Measurements from ENCODE around the gene TBATA. TPM values are rescaled to one million over a fixed set of nuclear protein-coding genes. Genes with fewer than 3 reads are reported as not detected.

TBATA gene
- total and polyA plus RNA-seq, 8 donors, result not detected

DNA sequence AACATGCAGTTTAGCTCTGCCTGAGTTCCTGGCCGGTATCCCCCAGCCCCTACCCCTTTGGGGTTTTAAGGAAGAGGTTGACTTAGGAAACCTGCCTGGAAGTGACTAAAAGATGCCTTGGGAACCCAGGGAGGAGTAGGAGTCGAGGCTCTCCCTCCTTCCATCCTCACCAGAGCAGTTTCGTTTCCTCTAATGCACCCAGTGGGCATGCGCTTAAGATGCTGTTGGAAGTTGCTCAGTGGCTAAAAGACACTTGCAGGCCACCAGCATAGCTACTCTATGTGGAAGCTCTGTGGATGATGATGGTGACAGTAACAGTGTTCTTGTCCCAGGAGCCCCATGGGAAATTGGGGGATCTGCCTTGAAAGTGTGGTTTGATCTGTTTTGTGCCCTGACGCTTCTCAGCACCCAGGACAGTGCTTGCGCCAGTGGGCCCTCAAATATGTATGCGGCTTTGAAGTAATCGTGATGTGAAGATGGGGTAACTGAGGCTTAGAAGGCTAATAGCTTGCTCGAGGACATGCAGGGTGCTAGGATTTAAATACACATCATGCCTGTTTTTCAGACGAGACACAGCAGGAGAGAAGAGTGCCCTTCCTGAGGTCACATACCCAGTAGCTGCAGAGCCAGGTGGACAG lies 32.0 kb downstream of the TBATA start:
- TF ChIP-seq, protein P1, sequence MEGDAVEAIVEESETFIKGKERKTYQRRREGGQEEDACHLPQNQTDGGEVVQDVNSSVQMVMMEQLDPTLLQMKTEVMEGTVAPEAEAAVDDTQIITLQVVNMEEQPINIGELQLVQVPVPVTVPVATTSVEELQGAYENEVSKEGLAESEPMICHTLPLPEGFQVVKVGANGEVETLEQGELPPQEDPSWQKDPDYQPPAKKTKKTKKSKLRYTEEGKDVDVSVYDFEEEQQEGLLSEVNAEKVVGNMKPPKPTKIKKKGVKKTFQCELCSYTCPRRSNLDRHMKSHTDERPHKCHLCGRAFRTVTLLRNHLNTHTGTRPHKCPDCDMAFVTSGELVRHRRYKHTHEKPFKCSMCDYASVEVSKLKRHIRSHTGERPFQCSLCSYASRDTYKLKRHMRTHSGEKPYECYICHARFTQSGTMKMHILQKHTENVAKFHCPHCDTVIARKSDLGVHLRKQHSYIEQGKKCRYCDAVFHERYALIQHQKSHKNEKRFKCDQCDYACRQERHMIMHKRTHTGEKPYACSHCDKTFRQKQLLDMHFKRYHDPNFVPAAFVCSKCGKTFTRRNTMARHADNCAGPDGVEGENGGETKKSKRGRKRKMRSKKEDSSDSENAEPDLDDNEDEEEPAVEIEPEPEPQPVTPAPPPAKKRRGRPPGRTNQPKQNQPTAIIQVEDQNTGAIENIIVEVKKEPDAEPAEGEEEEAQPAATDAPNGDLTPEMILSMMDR (IDR thresholded peaks at IDR 0.05), result no peak
- no peak for ATAC-seq
- Histone ChIP-seq H3K27me3 (no peaks in the 10 kb centered on the region), H3K4me1 (no peaks in the 10 kb centered on the region), H3K4me3 (no peak overlapping the region), H3K9me3 (no peaks in the 10 kb centered on the region), H3K27ac (no peak overlapping the region), H3K36me3 (no peaks in the 10 kb centered on the region)
- intact Hi-C loops (cut with DNase I), result loop anchor here in 1 of 2 donors (10.0 kb wide), 1 partner anchor 288 kb away; no protein-coding TSS in a partner anchor
- peak in 2 of 4 donors; percentile 5 to 25 for DNase-seq

DNA sequence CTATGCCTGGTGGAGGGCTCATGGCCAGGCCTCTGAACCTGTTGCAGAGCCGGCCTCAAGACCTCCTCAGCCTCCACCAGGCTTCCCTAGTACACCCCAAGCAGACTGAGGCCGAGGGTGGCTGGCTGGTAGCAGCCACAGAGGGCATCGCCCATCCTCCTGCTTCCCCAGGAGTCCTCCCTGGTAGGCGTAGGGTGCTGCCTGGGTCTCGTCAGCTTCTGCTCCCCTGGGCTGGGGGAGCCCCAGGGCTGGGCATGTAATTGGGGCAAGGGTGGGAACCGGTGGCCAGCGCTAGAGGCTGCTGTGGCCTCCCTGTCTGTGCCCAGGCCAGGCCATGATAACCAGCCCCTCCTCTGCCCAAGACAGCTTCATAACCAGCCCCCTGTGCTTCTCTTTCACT lies 32.6 kb downstream of the TBATA start:
- ATAC-seq (no peak), DNase-seq (peak in 2 of 4 donors; percentile 30 to 53)
- intact Hi-C loops (cut with DNase I), result loop anchor here in 1 of 2 donors (10.0 kb wide), 1 partner anchor 288 kb away; no protein-coding TSS in a partner anchor
- no peak overlapping the region for H3K4me3 ChIP-seq
- TF ChIP-seq, protein P1 (IDR thresholded peaks at IDR 0.05), result no peak
- no peaks in the 10 kb centered on the region for H3K4me1 ChIP-seq
- no peaks in the 10 kb centered on the region for H3K27me3 ChIP-seq
- no peaks in the 10 kb centered on the region for H3K9me3 ChIP-seq
- no peak overlapping the region for H3K27ac ChIP-seq
- no peaks in the 10 kb centered on the region for H3K36me3 ChIP-seq

DNA sequence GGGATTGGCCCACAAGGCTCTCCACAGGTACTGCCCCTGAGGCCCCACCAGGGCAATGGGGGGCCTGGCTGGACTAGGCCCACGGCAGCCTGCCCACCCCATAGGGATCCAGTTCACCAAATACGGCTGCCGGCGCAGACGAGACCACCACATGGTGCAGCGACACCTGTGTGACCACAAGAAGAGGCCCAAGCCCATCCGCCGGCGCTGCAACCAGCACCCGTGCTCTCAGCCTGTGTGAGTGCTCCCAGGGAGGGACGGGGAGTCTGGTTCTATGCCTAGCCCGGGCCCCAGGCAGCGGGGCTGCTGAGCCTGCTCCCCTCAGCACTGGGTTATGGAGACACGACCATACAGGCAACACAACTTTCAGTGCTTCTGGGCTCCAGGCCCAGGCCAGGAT lies 33.2 kb downstream of the TBATA start:
- Histone ChIP-seq H3K27me3 (no peaks in the 10 kb centered on the region), H3K4me3 (no peak overlapping the region), H3K9me3 (no peaks in the 10 kb centered on the region), H3K36me3 (no peaks in the 10 kb centered on the region), H3K4me1 (no peaks in the 10 kb centered on the region), H3K27ac (no peak overlapping the region)
- no peak for ATAC-seq
- TF ChIP-seq, protein P1 (IDR thresholded peaks at IDR 0.05), result no peak
- DNase-seq, result peak in 2 of 4 donors; percentile 28 to 79
- intact Hi-C loops (cut with DNase I), result loop anchor here in 1 of 2 donors (10.0 kb wide), 1 partner anchor 287 kb away; no protein-coding TSS in a partner anchor

DNA sequence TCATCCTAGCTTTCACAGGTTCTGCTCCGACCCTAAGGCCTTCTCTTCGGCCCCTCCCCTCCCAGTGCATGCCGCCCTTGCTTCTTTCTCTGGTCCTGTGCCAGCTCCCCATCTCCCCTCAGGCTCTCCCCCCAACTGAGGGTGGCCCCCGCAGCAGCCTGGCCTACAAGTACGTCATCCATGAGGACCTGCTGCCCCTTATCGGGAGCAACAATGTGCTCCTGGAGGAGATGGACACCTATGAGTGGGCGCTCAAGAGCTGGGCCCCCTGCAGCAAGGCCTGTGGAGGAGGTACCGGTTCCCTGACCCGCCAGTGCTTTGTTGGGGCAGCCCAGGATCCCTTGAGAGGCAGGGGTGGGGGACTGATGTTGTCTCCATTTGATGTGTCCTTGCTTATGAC lies 33.8 kb downstream of the TBATA start:
- no peak for ATAC-seq
- intact Hi-C loops (cut with DNase I), result loop anchor here in 1 of 2 donors (10.0 kb wide), 1 partner anchor 287 kb away; no protein-coding TSS in a partner anchor
- TF ChIP-seq, protein P1 (IDR thresholded peaks at IDR 0.05), result no peak

DNA sequence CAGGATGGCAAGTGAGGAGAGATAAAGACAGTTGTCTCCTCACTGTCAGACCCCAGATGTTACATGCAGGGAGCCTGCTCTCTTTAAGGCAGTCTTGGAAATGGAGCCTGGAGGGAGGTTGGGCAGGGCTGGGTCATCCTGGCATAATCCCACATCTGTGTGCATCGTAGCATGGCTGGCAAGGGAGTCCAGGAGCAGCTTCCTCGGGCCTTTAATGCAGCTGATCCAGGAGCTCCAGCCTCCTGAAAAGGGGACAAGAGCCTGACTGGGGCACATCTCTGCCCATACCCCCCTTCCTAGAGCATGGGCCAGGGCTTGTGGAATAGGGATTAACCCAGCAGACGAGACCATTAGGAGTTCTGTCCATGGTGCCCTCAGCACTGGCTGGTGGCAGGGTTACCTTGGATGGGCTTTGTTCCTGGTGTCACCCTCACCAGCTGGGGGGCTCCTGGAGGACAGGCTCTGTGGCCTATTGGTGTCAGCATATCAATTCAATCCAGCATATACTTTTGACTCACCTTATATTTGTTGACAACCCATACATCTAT lies 34.9 kb downstream of the TBATA start:
- Histone ChIP-seq H3K4me1 (peaks cover 0 to under 1% of the 10 kb centered on the region in 2 donors), H3K4me3 (no peak overlapping the region), H3K27ac (no peak overlapping the region), H3K36me3 (no peaks in the 10 kb centered on the region), H3K27me3 (no peaks in the 10 kb centered on the region), H3K9me3 (no peaks in the 10 kb centered on the region)
- TF ChIP-seq, protein P1 (IDR thresholded peaks at IDR 0.05), result no peak
- intact Hi-C loops (cut with DNase I), result loop anchor here in 1 of 2 donors (10.0 kb wide), 1 partner anchor 285 kb away; no protein-coding TSS in a partner anchor
- ATAC-seq (no peak), DNase-seq (peak in 2 of 4 donors; percentile 21 to 28)

More for the DNA sequence above, 33.8 kb downstream of the TBATA start:
- Histone ChIP-seq H3K4me3 (no peak overlapping the region), H3K27me3 (no peaks in the 10 kb centered on the region), H3K9me3 (no peaks in the 10 kb centered on the region), H3K27ac (no peak overlapping the region), H3K4me1 (no peaks in the 10 kb centered on the region), H3K36me3 (no peaks in the 10 kb centered on the region)
- DNase-seq, result peak in 1 of 4 donors; percentile 50
